ENCODE results near the gene FXYD5. TPM values are rescaled to one million over a fixed set of nuclear protein-coding genes. Genes with fewer than 3 reads are reported as not detected.
"Not testable (repeated sequence)": the region's sequence is repeated elsewhere in the genome, so short reads cannot be mapped to it uniquely, and the experiment has no call there.

The FXYD5 gene
- total RNA-seq, 1 donor from 2014 or later = 12.4 TPM

DNA sequence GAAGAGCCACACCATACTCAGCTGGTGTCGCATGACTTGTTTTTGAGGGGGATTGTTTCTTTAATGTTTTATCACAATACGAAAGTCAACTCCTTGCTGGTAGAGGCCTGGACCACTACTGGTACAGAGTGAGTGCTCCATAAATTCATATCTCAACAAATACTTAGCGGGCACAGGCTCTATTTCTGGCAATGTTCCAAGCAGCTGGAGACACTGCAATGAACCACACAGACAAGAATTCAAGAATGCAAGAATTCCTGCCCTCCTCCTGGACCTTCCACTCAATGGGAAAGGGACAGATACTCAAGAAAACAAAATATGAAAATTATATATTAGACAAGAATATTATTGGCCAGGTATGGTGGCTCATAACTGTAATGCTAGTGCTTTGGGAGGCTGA lies 5.1 kb upstream of the FXYD5 start:
- DNase-seq (ENCODE audit: low read depth) (no peak), FAIRE-seq (no peak)
- H3K4me3 ChIP-seq (ENCODE audit: low read depth, low read length) = no peak overlapping the region

DNA sequence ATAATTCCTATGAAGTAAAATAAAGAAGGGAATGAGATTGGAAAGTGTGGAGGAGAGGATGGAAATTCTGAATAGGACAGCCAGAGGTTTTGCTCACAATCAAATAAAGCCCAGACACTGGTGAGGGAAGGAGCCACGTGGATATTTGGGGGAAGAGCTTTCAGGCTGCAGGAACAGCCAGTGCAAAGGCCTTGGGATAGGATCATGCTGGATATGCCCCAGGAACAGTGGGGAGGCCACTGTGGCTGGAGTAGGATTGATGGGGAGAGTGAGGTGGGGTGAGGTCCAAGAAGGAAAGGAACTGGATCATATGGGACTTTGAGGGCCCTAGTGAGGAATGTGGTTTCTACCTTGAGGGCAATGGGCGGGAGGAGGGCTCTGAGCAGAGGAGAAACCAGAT lies 4.1 kb upstream of the FXYD5 start:
- no peak for TF ChIP-seq CTCF (IDR thresholded peaks at IDR 0.05; ENCODE audit: insufficient read depth, low read length, severe bottlenecking)
- FAIRE-seq (no peak), DNase-seq (ENCODE audit: low read depth) (no peak)
- Histone ChIP-seq H3K36me3 (ENCODE audit: control insufficient read depth, insufficient read depth, low read length) (no peaks in the 10 kb centered on the region), H3K4me3 (ENCODE audit: low read depth, low read length) (no peak overlapping the region), H3K27me3 (ENCODE audit: control insufficient read depth, insufficient read depth, low read length) (no peaks in the 10 kb centered on the region)

More for the DNA sequence above, 5.1 kb upstream of the FXYD5 start:
- no peak for TF ChIP-seq CTCF (IDR thresholded peaks at IDR 0.05; ENCODE audit: insufficient read depth, low read length, severe bottlenecking)
- H3K36me3 ChIP-seq (ENCODE audit: control insufficient read depth, insufficient read depth, low read length) = no peaks in the 10 kb centered on the region
- H3K27me3 ChIP-seq (ENCODE audit: control insufficient read depth, insufficient read depth, low read length) = no peaks in the 10 kb centered on the region

- no peak for FAIRE-seq
- no peak for TF ChIP-seq CTCF (IDR thresholded peaks at IDR 0.05; ENCODE audit: insufficient read depth, low read length, severe bottlenecking)
These were observed 3.1 kb upstream of the FXYD5 start for GRCh38 chr19:35151273-35152065.

DNA sequence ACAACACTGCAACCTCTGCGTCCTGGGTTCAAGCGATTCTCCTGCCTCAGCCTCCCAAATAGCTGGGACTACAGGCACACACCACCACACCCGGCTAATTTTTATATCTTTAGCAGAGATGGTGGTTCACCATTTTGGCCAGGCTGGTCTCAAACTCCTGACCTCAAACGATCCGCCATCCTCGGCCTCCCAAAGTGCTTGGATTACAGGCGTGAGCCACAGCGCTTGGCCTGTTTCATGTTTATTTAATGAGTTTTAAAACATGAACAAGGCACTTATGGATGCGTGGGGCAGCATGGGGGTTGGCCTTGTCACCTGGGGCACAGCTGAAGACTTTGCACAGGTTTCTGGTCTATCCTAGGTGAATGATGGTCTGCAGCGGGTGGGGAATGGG lies 1.4 kb upstream of the FXYD5 start:
- not testable (repeated sequence) for FAIRE-seq; H3K36me3 ChIP-seq (ENCODE audit: control insufficient read depth, insufficient read depth, low read length); H3K4me3 ChIP-seq (ENCODE audit: low read depth, low read length); DNase-seq (ENCODE audit: low read depth); H3K27me3 ChIP-seq (ENCODE audit: control insufficient read depth, insufficient read depth, low read length)

More at GRCh38 chr19:35151273-35152065, 3.1 kb upstream of the FXYD5 start:
- H3K4me3 ChIP-seq (ENCODE audit: low read depth, low read length) = no peak overlapping the region
- no peak for DNase-seq (ENCODE audit: low read depth)
- no peaks in the 10 kb centered on the region for H3K36me3 ChIP-seq (ENCODE audit: control insufficient read depth, insufficient read depth, low read length)
- no peaks in the 10 kb centered on the region for H3K27me3 ChIP-seq (ENCODE audit: control insufficient read depth, insufficient read depth, low read length)

GRCh38 chr19:35153701-35154524 lies 622 bp upstream of the FXYD5 start:
- H3K36me3 ChIP-seq (ENCODE audit: control insufficient read depth, insufficient read depth, low read length) = peaks cover 4% of the 10 kb centered on the region
- H3K4me3 ChIP-seq (ENCODE audit: low read depth, low read length) = peak overlapping the region; percentile 94
- DNase-seq (ENCODE audit: low read depth) = no peak
- TF ChIP-seq CTCF (IDR thresholded peaks at IDR 0.05; ENCODE audit: insufficient read depth, low read length, severe bottlenecking) = peak; percentile 72
- no peak for FAIRE-seq
- no peaks in the 10 kb centered on the region for H3K27me3 ChIP-seq (ENCODE audit: control insufficient read depth, insufficient read depth, low read length)

GRCh38 chr19:35155441-35155840 lies 906 bp downstream of the FXYD5 start:
- DNase-seq (ENCODE audit: low read depth) (no peak), FAIRE-seq (no peak)
- Histone ChIP-seq H3K4me3 (ENCODE audit: low read depth, low read length) (peak overlapping the region; percentile 94), H3K36me3 (ENCODE audit: control insufficient read depth, insufficient read depth, low read length) (peaks cover 4% of the 10 kb centered on the region), H3K27me3 (ENCODE audit: control insufficient read depth, insufficient read depth, low read length) (no peaks in the 10 kb centered on the region)
- no peak for TF ChIP-seq CTCF (IDR thresholded peaks at IDR 0.05; ENCODE audit: insufficient read depth, low read length, severe bottlenecking)

All from bronchial epithelial cell (primary cell).